ENCODE data around the gene OR10AD1.

DNA sequence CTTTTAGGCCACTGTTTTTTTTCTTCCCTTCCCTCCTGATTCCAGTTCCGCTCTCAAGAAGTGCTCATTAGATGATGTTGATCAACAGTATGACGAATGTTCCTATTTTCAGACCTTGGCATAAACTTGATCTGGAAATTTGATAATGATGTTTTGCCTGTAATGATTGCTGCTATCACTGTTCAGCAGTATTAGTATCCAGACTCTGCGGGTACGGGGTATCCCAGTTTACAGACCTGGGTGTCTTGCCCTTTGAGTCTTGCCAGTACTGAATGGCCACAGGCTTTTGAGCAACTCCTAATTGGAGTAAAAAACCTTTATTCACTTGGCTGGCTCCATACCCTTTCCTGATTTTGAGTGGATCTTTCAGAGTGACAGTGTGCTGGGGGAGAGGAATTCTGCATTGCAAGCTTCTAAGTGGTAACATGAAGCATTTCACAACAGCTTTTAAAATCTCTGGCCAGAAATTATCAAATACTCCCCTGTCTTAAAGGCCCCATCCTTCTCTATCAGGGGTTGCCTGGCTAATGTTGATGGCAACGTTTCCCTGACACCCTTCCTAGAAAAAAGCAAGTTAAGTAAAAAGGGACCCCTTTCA, 39.8 kb downstream of the OR10AD1 start:
- TF ChIP-seq, protein P1, sequence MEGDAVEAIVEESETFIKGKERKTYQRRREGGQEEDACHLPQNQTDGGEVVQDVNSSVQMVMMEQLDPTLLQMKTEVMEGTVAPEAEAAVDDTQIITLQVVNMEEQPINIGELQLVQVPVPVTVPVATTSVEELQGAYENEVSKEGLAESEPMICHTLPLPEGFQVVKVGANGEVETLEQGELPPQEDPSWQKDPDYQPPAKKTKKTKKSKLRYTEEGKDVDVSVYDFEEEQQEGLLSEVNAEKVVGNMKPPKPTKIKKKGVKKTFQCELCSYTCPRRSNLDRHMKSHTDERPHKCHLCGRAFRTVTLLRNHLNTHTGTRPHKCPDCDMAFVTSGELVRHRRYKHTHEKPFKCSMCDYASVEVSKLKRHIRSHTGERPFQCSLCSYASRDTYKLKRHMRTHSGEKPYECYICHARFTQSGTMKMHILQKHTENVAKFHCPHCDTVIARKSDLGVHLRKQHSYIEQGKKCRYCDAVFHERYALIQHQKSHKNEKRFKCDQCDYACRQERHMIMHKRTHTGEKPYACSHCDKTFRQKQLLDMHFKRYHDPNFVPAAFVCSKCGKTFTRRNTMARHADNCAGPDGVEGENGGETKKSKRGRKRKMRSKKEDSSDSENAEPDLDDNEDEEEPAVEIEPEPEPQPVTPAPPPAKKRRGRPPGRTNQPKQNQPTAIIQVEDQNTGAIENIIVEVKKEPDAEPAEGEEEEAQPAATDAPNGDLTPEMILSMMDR (IDR thresholded peaks at IDR 0.05; ENCODE audit: poor library complexity, severe bottlenecking): no peak
- TF ChIP-seq POLR2AphosphoS5 (IDR thresholded peaks at IDR 0.05) (no peak), TAF1 (IDR thresholded peaks at IDR 0.05; ENCODE audit: low read depth) (no peak)
